Parathyroid adenoma (tissue), 2 donors: ENCODE measurements around the gene EEIG2.

ENCODE experiments used
- H2AFZ ChIP-seq: fragments of 300-600 bp; sonication (generic); one replicate; pipeline ENCODE4 v1.7.0; 2017; ENCODE audit warnings: antibody characterized with exemption, mild to moderate bottlenecking
- H3K27ac ChIP-seq: fragments of 300-600 bp; sonication (generic); one replicate; pipeline ENCODE4 v1.7.0; 2017
- H3K27me3 ChIP-seq: fragments of 300-600 bp; sonication (generic); one replicate; pipeline ENCODE4 v1.7.0; 2017; ENCODE audit warnings: low read length; ENCODE audit not compliant: control insufficient read depth, insufficient read depth
- H3K36me3 ChIP-seq: fragments of 300-600 bp; sonication (generic); one replicate; pipeline ENCODE4 v1.7.0; 2017; ENCODE audit warnings: low read length; ENCODE audit not compliant: control insufficient read depth, insufficient read depth
- H3K4me1 ChIP-seq: fragments of 300-600 bp; sonication (generic); one replicate; pipeline ENCODE4 v1.7.0; 2017; ENCODE audit warnings: control low read depth
- H3K4me2 ChIP-seq: fragments of 300-600 bp; sonication (generic); one replicate; pipeline ENCODE4 v1.7.0; 2017; ENCODE audit warnings: low read length
- H3K4me3 ChIP-seq: fragments of 300-600 bp; sonication (generic); one replicate; pipeline ENCODE4 v1.7.0; 2017; ENCODE audit warnings: low read depth, low read length
- H3K79me2 ChIP-seq: fragments of 300-600 bp; sonication (generic); one replicate; pipeline ENCODE4 v1.7.0; 2017; ENCODE audit warnings: control low read depth
- H3K9ac ChIP-seq: fragments of 300-600 bp; sonication (generic); one replicate; pipeline ENCODE4 v1.7.0; 2017; ENCODE audit warnings: mild to moderate bottlenecking
- H3K9me3 ChIP-seq: fragments of 300-600 bp; sonication (generic); one replicate; pipeline ENCODE4 v1.7.0; 2017; ENCODE audit warnings: low read length; ENCODE audit not compliant: control insufficient read depth
- CTCF ChIP-seq: fragments of 300-600 bp; sonication (generic); IDR thresholded peaks from one replicate; pipeline ENCODE4 v1.7.0; 2017; ENCODE audit warnings: antibody characterized with exemption, mild to moderate bottlenecking
- donor health status: primary hyperparathyroidism.

Gene EEIG2

DNA sequence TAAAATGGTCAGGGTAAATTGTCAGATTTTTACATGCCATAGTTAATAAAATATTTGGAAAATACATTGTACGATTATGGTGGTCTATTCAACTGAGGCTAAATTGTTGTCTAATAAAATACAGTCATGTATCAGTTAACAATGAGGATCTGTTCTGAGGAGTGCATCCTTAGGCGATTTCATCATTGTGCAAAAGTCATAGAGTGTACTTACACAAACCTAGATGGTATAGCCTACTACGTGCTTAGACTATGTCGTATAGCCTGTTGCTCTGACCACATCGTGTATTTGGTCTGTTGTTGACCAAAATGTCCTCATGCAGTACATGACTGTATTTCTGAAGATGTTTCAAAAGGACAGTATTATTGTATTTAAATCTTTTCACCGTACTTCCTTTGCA is 5.2 kb downstream of the EEIG2 start:
- Histone ChIP-seq H3K79me2 (peaks cover 12% of the 10 kb centered on the region), H3K27me3 (no peaks in the 10 kb centered on the region), H3K4me3 (no peak overlapping the region), H3K4me2 (no peak overlapping the region), H3K27ac (no peak overlapping the region), H2AFZ (no peak overlapping the region), H3K4me1 (peaks cover 9% of the 10 kb centered on the region), H3K9me3 (no peaks in the 10 kb centered on the region), H3K36me3 (no peaks in the 10 kb centered on the region), H3K9ac (no peak overlapping the region)
- TF ChIP-seq CTCF: no peak

DNA sequence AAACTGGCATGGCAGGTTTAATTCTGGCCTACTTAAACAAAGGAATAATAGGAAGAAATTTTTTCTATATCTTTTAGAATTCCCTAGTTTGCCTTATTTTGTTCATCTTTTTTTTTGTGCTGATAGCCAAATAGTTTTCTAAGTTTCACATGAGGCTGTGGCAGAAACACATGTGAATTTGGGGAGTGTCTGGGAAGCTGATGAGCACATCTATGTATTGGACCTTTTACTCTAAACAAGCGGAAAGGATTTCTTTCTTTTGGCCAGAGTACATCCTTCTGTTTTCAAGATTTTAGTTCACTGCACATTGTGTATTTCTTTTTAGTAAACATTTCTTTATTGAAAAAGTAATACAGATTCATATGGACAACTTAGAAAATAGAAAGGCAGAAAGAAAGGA is 5.6 kb downstream of the EEIG2 start:
- Histone ChIP-seq H3K4me3 (no peak overlapping the region), H3K27me3 (no peaks in the 10 kb centered on the region), H3K4me2 (no peak overlapping the region), H3K9ac (no peak overlapping the region), H3K9me3 (no peaks in the 10 kb centered on the region), H3K27ac (no peak overlapping the region), H2AFZ (no peak overlapping the region), H3K79me2 (peaks cover 12% of the 10 kb centered on the region), H3K36me3 (no peaks in the 10 kb centered on the region), H3K4me1 (peaks cover 9% of the 10 kb centered on the region)
- no peak for TF ChIP-seq CTCF

GRCh38 chr1:108568589-108568988 is 8.7 kb downstream of the EEIG2 start:
- Histone ChIP-seq H3K27me3 (no peaks in the 10 kb centered on the region), H3K27ac (no peak overlapping the region), H2AFZ (no peak overlapping the region), H3K4me2 (no peak overlapping the region), H3K4me3 (no peak overlapping the region), H3K4me1 (no peaks in the 10 kb centered on the region), H3K9ac (no peak overlapping the region), H3K9me3 (no peaks in the 10 kb centered on the region), H3K79me2 (no peaks in the 10 kb centered on the region), H3K36me3 (no peaks in the 10 kb centered on the region)
- TF ChIP-seq CTCF: no peak

DNA sequence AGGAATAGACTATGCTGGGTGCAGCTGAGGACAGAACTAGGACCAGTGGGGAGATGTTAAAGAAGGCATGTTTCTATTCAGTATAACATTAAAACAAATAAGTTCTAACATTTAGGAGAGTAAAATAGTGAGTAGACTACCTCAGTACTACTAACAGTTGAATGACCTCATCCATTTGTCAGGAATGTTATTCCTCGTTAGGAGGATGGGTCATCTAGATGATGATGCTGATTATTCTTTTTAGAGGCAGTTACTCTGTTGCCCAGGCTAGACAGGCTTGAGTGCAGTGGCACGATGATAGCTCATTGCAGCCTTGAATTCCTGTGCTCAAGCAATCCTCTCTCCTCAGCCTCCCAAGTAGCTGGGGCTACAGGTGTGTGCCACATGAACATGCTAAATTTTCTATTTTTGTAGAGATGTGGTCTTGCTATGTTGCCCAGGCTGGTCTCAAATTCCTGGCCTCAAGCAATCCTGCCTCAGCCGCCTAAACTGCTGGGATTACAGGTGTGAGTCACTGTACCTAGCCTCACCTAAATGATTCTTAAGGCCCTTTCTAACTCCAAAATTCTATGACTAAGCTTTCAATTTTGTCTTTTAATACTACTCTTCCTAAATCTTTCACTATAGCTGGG is 9.3 kb downstream of the EEIG2 start:
- H3K4me1 ChIP-seq: no peaks in the 10 kb centered on the region
- no peak overlapping the region for H2AFZ ChIP-seq
- H3K79me2 ChIP-seq: no peaks in the 10 kb centered on the region
- H3K4me3 ChIP-seq: no peak overlapping the region
- no peak for TF ChIP-seq CTCF
- no peak overlapping the region for H3K27ac ChIP-seq
- no peak overlapping the region for H3K9ac ChIP-seq
- no peaks in the 10 kb centered on the region for H3K36me3 ChIP-seq
- H3K27me3 ChIP-seq: no peaks in the 10 kb centered on the region
- H3K9me3 ChIP-seq: no peaks in the 10 kb centered on the region
- no peak overlapping the region for H3K4me2 ChIP-seq

GRCh38 chr1:108570128-108570527 is 10.2 kb downstream of the EEIG2 start:
- no peak overlapping the region for H3K9ac ChIP-seq
- H3K9me3 ChIP-seq: no peaks in the 10 kb centered on the region

More at GRCh38 chr1:108570128-108570527, 10.2 kb downstream of the EEIG2 start:
- Histone ChIP-seq H3K36me3 (no peaks in the 10 kb centered on the region), H3K79me2 (no peaks in the 10 kb centered on the region), H2AFZ (no peak overlapping the region), H3K4me2 (no peak overlapping the region), H3K27me3 (no peaks in the 10 kb centered on the region), H3K27ac (no peak overlapping the region), H3K4me3 (no peak overlapping the region), H3K4me1 (no peaks in the 10 kb centered on the region)
- peak; percentile 7 for TF ChIP-seq CTCF
